HG02610 (cell line): ENCODE data around the gene ATF3.

Experiments used
- ATAC-seq: cut with Tn5 transposase; IDR thresholded peaks from one replicate; pipeline ENCODE4 v1.9.1; 2021; ENCODE audit warnings: mild to moderate bottlenecking, moderate library complexity; ENCODE audit not compliant: unreplicated experiment

The ATF3 gene

GRCh38 chr1:212586206-212587015, 22.1 kb upstream of the ATF3 start:
- peak; percentile 96 for ATAC-seq

GRCh38 chr1:212587016-212587887, 21.3 kb upstream of the ATF3 start:
- ATAC-seq = no peak

- ATAC-seq = no peak
Observed at GRCh38 chr1:212587888-212588510, 20.6 kb upstream of the ATF3 start.

GRCh38 chr1:212589446-212589845, 19.1 kb upstream of the ATF3 start:
- no peak for ATAC-seq

- no peak for ATAC-seq
Observed at GRCh38 chr1:212591922-212592321, 16.6 kb upstream of the ATF3 start.

GRCh38 chr1:212593821-212594251, 14.7 kb upstream of the ATF3 start:
- ATAC-seq = no peak

- ATAC-seq = no peak
Observed at GRCh38 chr1:212594640-212595039, 13.9 kb upstream of the ATF3 start.

- ATAC-seq = no peak
Observed at GRCh38 chr1:212595229-212595628, 13.3 kb upstream of the ATF3 start.

GRCh38 chr1:212595787-212596714, 12.5 kb upstream of the ATF3 start:
- peak; percentile 94 for ATAC-seq

GRCh38 chr1:212596798-212597197, 11.8 kb upstream of the ATF3 start:
- ATAC-seq = no peak

GRCh38 chr1:212597487-212597886, 11.1 kb upstream of the ATF3 start:
- no peak for ATAC-seq

GRCh38 chr1:212600071-212600915, 8.3 kb upstream of the ATF3 start:
- ATAC-seq = no peak

- no peak for ATAC-seq
Observed at GRCh38 chr1:212600980-212601379, 7.6 kb upstream of the ATF3 start.

- ATAC-seq = no peak
Observed at GRCh38 chr1:212601524-212601923, 7.0 kb upstream of the ATF3 start.

- no peak for ATAC-seq
Observed at GRCh38 chr1:212605441-212606394, 2.8 kb upstream of the ATF3 start.

- no peak for ATAC-seq
Observed at GRCh38 chr1:212606395-212607205, 2.0 kb upstream of the ATF3 start.

- ATAC-seq = no peak
Observed at GRCh38 chr1:212607206-212607912, 1.2 kb upstream of the ATF3 start.
